Activated CD4-positive, alpha-beta memory T cell treated with anti-CD3 and anti-CD28 coated beads for 36 hours (primary cell): ENCODE data around the gene MRGPRF. TPM values are rescaled to one million over a fixed set of nuclear protein-coding genes. Genes with fewer than 3 reads are reported as not detected.

Source experiments
- CTCF ChIA-PET: fragments of 350-600 bp; sonication (Branson Sonifier 250); formaldehyde crosslinking; loops from one replicate; lab custom pipeline; 2021; ENCODE audit warnings: antibody characterized with exemption, inconsistent platforms; lab: Charles Lee
- POLR2A ChIA-PET: fragments of 350-600 bp; sonication (Branson Sonifier 250); formaldehyde crosslinking; loops from one replicate; lab custom pipeline; 2021; ENCODE audit warnings: antibody characterized with exemption; lab: Charles Lee
- DNase-seq: peaks from one replicate; pipeline ENCODE4 v3.0.0-alpha.2; 2020
- H3K27ac Mint-ChIP-seq: one replicate; pipeline ENCODE4 v1.8.0; 2021; ENCODE audit warnings: mixed read lengths
- H3K27me3 Mint-ChIP-seq: one replicate; pipeline ENCODE4 v1.8.0; 2021; ENCODE audit warnings: mixed read lengths
- H3K36me3 Mint-ChIP-seq: one replicate; pipeline ENCODE4 v1.8.0; 2021; ENCODE audit warnings: mixed read lengths
- H3K4me1 Mint-ChIP-seq: one replicate; pipeline ENCODE4 v1.8.0; 2021; ENCODE audit warnings: low read depth, mixed read lengths
- H3K4me3 Mint-ChIP-seq: one replicate; pipeline ENCODE4 v1.8.0; 2021; ENCODE audit warnings: mild to moderate bottlenecking, mixed read lengths
- H3K9me3 Mint-ChIP-seq: one replicate; pipeline ENCODE4 v1.8.0; 2021; ENCODE audit warnings: mixed read lengths
- intact Hi-C: fragments of 100-400 bp; cut with micrococcal nuclease; formaldehyde crosslinking; loops from one replicate; pipeline ENCODE4 v1.15.1; 2023
- total RNA-seq, 2 experiments: library from RNA; stranded (reverse); gene quantifications; one replicate each; pipeline ENCODE4 v1.2.3, GENCODE V29; 2021

Gene MRGPRF
- total RNA-seq, 2 experiments from 2014 or later, result not detected

GRCh38 chr11:69033431-69033830 is 20.4 kb upstream of the MRGPRF start:
- no peak overlapping the region for H3K4me3 Mint-ChIP-seq
- intact Hi-C loops, result no loop called here
- no peaks in the 10 kb centered on the region for H3K9me3 Mint-ChIP-seq
- ChIA-PET POLR2A (interaction anchor here (0.9 kb wide), 1 partner anchor 15 kb away, joined by 3 read pairs; the partner anchor contains the start of gene TPCN2), CTCF (no interaction called here)
- no peak overlapping the region for H3K27ac Mint-ChIP-seq
- H3K36me3 Mint-ChIP-seq, result no peaks in the 10 kb centered on the region
- no peaks in the 10 kb centered on the region for H3K4me1 Mint-ChIP-seq
- H3K27me3 Mint-ChIP-seq, result peaks cover 2% of the 10 kb centered on the region
- no peak for DNase-seq

- POLR2A ChIA-PET, result interaction anchor here (0.9 kb wide), 1 partner anchor 16 kb away, joined by 3 read pairs; the partner anchor contains the start of gene TPCN2
- Mint-ChIP-seq H3K4me3 (no peak overlapping the region), H3K27ac (no peak overlapping the region), H3K9me3 (no peaks in the 10 kb centered on the region), H3K36me3 (no peaks in the 10 kb centered on the region), H3K27me3 (peaks cover 2% of the 10 kb centered on the region), H3K4me1 (no peaks in the 10 kb centered on the region)
- CTCF ChIA-PET, result no interaction called here
- DNase-seq, result no peak
- intact Hi-C loops, result no loop called here
Observed at GRCh38 chr11:69032833-69033232, 19.8 kb upstream of the MRGPRF start.

- H3K4me1 Mint-ChIP-seq, result no peaks in the 10 kb centered on the region
- intact Hi-C loops, result no loop called here
Observed at GRCh38 chr11:69030301-69030700, 17.3 kb upstream of the MRGPRF start.

GRCh38 chr11:69027704-69028372 is 14.8 kb upstream of the MRGPRF start:
- CTCF ChIA-PET, result no interaction called here
- H3K27me3 Mint-ChIP-seq, result no peaks in the 10 kb centered on the region
- no peak overlapping the region for H3K4me3 Mint-ChIP-seq
- no peak for DNase-seq
- H3K9me3 Mint-ChIP-seq, result no peaks in the 10 kb centered on the region
- no peak overlapping the region for H3K27ac Mint-ChIP-seq
- intact Hi-C loops, result no loop called here
- H3K4me1 Mint-ChIP-seq, result no peaks in the 10 kb centered on the region
- POLR2A ChIA-PET, result no interaction called here
- H3K36me3 Mint-ChIP-seq, result no peaks in the 10 kb centered on the region

More at GRCh38 chr11:69030301-69030700, 17.3 kb upstream of the MRGPRF start:
- H3K4me3 Mint-ChIP-seq, result no peak overlapping the region
- no peaks in the 10 kb centered on the region for H3K9me3 Mint-ChIP-seq
- no peaks in the 10 kb centered on the region for H3K36me3 Mint-ChIP-seq
- ChIA-PET CTCF (no interaction called here), POLR2A (no interaction called here)
- DNase-seq, result no peak
- peaks cover 2% of the 10 kb centered on the region for H3K27me3 Mint-ChIP-seq
- no peak overlapping the region for H3K27ac Mint-ChIP-seq

GRCh38 chr11:69024509-69024908 is 11.5 kb upstream of the MRGPRF start:
- POLR2A ChIA-PET, result no interaction called here
- H3K27ac Mint-ChIP-seq, result no peak overlapping the region
- intact Hi-C loops, result no loop called here
- H3K36me3 Mint-ChIP-seq, result no peaks in the 10 kb centered on the region
- H3K9me3 Mint-ChIP-seq, result no peaks in the 10 kb centered on the region
- no peaks in the 10 kb centered on the region for H3K4me1 Mint-ChIP-seq
- no peak for DNase-seq
- CTCF ChIA-PET, result no interaction called here
- no peaks in the 10 kb centered on the region for H3K27me3 Mint-ChIP-seq
- no peak overlapping the region for H3K4me3 Mint-ChIP-seq

- intact Hi-C loops, result no loop called here
- Mint-ChIP-seq H3K4me1 (no peaks in the 10 kb centered on the region), H3K36me3 (no peaks in the 10 kb centered on the region), H3K27ac (no peak overlapping the region), H3K27me3 (no peaks in the 10 kb centered on the region), H3K4me3 (no peak overlapping the region), H3K9me3 (no peaks in the 10 kb centered on the region)
- CTCF ChIA-PET, result no interaction called here
- no peak for DNase-seq
- POLR2A ChIA-PET, result no interaction called here
Observed at GRCh38 chr11:69022260-69022659, 9.2 kb upstream of the MRGPRF start.

- POLR2A ChIA-PET, result no interaction called here
- intact Hi-C loops, result no loop called here
- no peak overlapping the region for H3K4me3 Mint-ChIP-seq
Observed at GRCh38 chr11:69018924-69019323, 5.9 kb upstream of the MRGPRF start.

GRCh38 chr11:69017951-69018350 is 4.9 kb upstream of the MRGPRF start:
- ChIA-PET CTCF (no interaction called here), POLR2A (no interaction called here)
- Mint-ChIP-seq H3K27ac (no peak overlapping the region), H3K9me3 (no peaks in the 10 kb centered on the region), H3K4me3 (no peak overlapping the region), H3K36me3 (no peaks in the 10 kb centered on the region), H3K27me3 (peaks cover 5% of the 10 kb centered on the region), H3K4me1 (no peaks in the 10 kb centered on the region)
- intact Hi-C loops, result no loop called here
- DNase-seq, result no peak

More at GRCh38 chr11:69018924-69019323, 5.9 kb upstream of the MRGPRF start:
- peaks cover 3% of the 10 kb centered on the region for H3K27me3 Mint-ChIP-seq
- H3K36me3 Mint-ChIP-seq, result no peaks in the 10 kb centered on the region
- no peaks in the 10 kb centered on the region for H3K9me3 Mint-ChIP-seq
- CTCF ChIA-PET, result no interaction called here
- DNase-seq, result no peak
- H3K27ac Mint-ChIP-seq, result no peak overlapping the region
- H3K4me1 Mint-ChIP-seq, result no peaks in the 10 kb centered on the region

- CTCF ChIA-PET, result no interaction called here
- DNase-seq, result no peak
- H3K27ac Mint-ChIP-seq, result no peak overlapping the region
- no peak overlapping the region for H3K4me3 Mint-ChIP-seq
- POLR2A ChIA-PET, result no interaction called here
- H3K36me3 Mint-ChIP-seq, result no peaks in the 10 kb centered on the region
- peaks cover 20% of the 10 kb centered on the region for H3K27me3 Mint-ChIP-seq
- no peaks in the 10 kb centered on the region for H3K9me3 Mint-ChIP-seq
- H3K4me1 Mint-ChIP-seq, result no peaks in the 10 kb centered on the region
- intact Hi-C loops, result no loop called here
Observed at GRCh38 chr11:69014898-69015549, 2.0 kb upstream of the MRGPRF start.

- no peak for DNase-seq
- Mint-ChIP-seq H3K36me3 (no peaks in the 10 kb centered on the region), H3K4me1 (no peaks in the 10 kb centered on the region), H3K4me3 (no peak overlapping the region), H3K27ac (no peak overlapping the region), H3K27me3 (peaks cover 20% of the 10 kb centered on the region), H3K9me3 (no peaks in the 10 kb centered on the region)
- CTCF ChIA-PET, result no interaction called here
- POLR2A ChIA-PET, result no interaction called here
- intact Hi-C loops, result no loop called here
Observed at GRCh38 chr11:69014084-69014851, 1.2 kb upstream of the MRGPRF start.

GRCh38 chr11:69012092-69013008 is 696 bp downstream of the MRGPRF start:
- intact Hi-C loops, result no loop called here
- Mint-ChIP-seq H3K36me3 (no peaks in the 10 kb centered on the region), H3K9me3 (no peaks in the 10 kb centered on the region), H3K4me1 (no peaks in the 10 kb centered on the region), H3K27ac (no peak overlapping the region), H3K27me3 (peaks cover 20% of the 10 kb centered on the region), H3K4me3 (no peak overlapping the region)
- ChIA-PET CTCF (no interaction called here), POLR2A (interaction anchor here (1.5 kb wide), 1 partner anchor 37 kb away, joined by 3 read pairs; no protein-coding TSS in a partner anchor)
- no peak for DNase-seq
